Measurements from ENCODE around the gene UBAP1.
"Not testable (repeated sequence)": the region's sequence is repeated elsewhere in the genome, so short reads cannot be mapped to it uniquely, and the experiment has no call there.

DNA sequence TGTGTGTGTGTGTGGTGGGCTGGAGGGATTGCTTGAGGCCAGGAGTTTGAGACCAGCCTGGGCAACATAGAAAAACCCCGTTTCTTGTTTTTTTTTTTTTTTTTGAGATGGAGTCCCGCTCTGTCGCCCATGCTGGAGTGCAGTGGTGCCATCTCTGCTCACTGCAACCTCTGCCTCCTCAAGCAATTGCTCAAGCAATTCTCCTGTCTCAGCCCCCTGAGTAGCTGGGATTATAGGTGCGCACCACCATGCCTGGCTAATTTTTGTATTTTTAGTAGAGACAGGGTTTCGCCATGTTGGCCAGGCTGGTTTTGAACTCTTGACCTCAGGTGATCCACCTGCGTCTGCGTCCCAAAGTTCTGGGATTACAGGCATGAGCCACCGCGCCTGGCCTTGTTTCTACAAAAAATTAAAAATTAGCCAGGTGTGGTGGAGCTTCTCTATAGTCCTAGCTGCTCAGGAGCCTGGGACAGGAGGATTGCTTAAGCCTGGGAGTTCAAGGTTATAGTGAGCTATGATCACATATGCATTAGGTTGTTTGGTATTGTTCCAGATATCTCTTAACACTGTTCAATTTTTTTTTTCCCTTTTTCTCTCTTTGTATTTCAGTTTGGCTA lies 47.4 kb downstream of the UBAP1 start:
- TF ChIP-seq, protein P1, sequence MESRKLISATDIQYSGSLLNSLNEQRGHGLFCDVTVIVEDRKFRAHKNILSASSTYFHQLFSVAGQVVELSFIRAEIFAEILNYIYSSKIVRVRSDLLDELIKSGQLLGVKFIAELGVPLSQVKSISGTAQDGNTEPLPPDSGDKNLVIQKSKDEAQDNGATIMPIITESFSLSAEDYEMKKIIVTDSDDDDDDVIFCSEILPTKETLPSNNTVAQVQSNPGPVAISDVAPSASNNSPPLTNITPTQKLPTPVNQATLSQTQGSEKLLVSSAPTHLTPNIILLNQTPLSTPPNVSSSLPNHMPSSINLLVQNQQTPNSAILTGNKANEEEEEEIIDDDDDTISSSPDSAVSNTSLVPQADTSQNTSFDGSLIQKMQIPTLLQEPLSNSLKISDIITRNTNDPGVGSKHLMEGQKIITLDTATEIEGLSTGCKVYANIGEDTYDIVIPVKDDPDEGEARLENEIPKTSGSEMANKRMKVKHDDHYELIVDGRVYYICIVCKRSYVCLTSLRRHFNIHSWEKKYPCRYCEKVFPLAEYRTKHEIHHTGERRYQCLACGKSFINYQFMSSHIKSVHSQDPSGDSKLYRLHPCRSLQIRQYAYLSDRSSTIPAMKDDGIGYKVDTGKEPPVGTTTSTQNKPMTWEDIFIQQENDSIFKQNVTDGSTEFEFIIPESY (CRISPR knock-in tag; IDR thresholded peaks at IDR 0.05): not testable (repeated sequence)
- TF ChIP-seq, protein P2, sequence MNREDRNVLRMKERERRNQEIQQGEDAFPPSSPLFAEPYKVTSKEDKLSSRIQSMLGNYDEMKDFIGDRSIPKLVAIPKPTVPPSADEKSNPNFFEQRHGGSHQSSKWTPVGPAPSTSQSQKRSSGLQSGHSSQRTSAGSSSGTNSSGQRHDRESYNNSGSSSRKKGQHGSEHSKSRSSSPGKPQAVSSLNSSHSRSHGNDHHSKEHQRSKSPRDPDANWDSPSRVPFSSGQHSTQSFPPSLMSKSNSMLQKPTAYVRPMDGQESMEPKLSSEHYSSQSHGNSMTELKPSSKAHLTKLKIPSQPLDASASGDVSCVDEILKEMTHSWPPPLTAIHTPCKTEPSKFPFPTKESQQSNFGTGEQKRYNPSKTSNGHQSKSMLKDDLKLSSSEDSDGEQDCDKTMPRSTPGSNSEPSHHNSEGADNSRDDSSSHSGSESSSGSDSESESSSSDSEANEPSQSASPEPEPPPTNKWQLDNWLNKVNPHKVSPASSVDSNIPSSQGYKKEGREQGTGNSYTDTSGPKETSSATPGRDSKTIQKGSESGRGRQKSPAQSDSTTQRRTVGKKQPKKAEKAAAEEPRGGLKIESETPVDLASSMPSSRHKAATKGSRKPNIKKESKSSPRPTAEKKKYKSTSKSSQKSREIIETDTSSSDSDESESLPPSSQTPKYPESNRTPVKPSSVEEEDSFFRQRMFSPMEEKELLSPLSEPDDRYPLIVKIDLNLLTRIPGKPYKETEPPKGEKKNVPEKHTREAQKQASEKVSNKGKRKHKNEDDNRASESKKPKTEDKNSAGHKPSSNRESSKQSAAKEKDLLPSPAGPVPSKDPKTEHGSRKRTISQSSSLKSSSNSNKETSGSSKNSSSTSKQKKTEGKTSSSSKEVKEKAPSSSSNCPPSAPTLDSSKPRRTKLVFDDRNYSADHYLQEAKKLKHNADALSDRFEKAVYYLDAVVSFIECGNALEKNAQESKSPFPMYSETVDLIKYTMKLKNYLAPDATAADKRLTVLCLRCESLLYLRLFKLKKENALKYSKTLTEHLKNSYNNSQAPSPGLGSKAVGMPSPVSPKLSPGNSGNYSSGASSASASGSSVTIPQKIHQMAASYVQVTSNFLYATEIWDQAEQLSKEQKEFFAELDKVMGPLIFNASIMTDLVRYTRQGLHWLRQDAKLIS (CRISPR knock-in tag; IDR thresholded peaks at IDR 0.05): not testable (repeated sequence)
- not testable (repeated sequence) for TF ChIP-seq SIN3A (IDR thresholded peaks at IDR 0.05; ENCODE audit: borderline replicate concordance in 2 of 2, control insufficient read depth in 1 of 2, low read depth in 2 of 2, low read length in 2 of 2); FOXA1 (IDR thresholded peaks at IDR 0.05; ENCODE audit: borderline replicate concordance); ARID2 (IDR thresholded peaks at IDR 0.05); MXI1 (IDR thresholded peaks at IDR 0.05; ENCODE audit: low read depth, low read length); TCF7 (IDR thresholded peaks at IDR 0.05; ENCODE audit: borderline replicate concordance); ZNF224 (CRISPR knock-in tag; IDR thresholded peaks at IDR 0.05); SREBF1 (IDR thresholded peaks at IDR 0.05; ENCODE audit: borderline replicate concordance, low read depth, low read length)
- TF ChIP-seq, protein P3, sequence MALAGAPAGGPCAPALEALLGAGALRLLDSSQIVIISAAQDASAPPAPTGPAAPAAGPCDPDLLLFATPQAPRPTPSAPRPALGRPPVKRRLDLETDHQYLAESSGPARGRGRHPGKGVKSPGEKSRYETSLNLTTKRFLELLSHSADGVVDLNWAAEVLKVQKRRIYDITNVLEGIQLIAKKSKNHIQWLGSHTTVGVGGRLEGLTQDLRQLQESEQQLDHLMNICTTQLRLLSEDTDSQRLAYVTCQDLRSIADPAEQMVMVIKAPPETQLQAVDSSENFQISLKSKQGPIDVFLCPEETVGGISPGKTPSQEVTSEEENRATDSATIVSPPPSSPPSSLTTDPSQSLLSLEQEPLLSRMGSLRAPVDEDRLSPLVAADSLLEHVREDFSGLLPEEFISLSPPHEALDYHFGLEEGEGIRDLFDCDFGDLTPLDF (CRISPR knock-in tag; IDR thresholded peaks at IDR 0.05): not testable (repeated sequence)
